ENCODE data around the gene HIGD2A.

Gene HIGD2A

GRCh38 chr5:176387384-176387925, 1.1 kb upstream of the HIGD2A start:
- H3K4me3 ChIP-seq (replicated peaks; ENCODE audit: low read depth, low read length), result peak overlapping the region; percentile 85
- TF ChIP-seq CTCF (IDR thresholded peaks at IDR 0.05; ENCODE audit: low read depth, low read length, missing control alignments), result no peak
- DNase-seq (ENCODE audit: extremely low read depth, low read depth), result no peak

- no peak for TF ChIP-seq CTCF (IDR thresholded peaks at IDR 0.05; ENCODE audit: low read depth, low read length, missing control alignments)
- DNase-seq (ENCODE audit: extremely low read depth, low read depth), result no peak
- H3K4me3 ChIP-seq (replicated peaks; ENCODE audit: low read depth, low read length), result peak overlapping the region; percentile 85
Observed at GRCh38 chr5:176388003-176388443, 528 bp upstream of the HIGD2A start.

- no peak for TF ChIP-seq CTCF (IDR thresholded peaks at IDR 0.05; ENCODE audit: low read depth, low read length, missing control alignments)
- no peak for DNase-seq (ENCODE audit: extremely low read depth, low read depth)
- H3K4me3 ChIP-seq (replicated peaks; ENCODE audit: low read depth, low read length), result peak overlapping the region; percentile 85
Observed at GRCh38 chr5:176389135-176390123, 878 bp downstream of the HIGD2A start.

GRCh38 chr5:176391479-176391878, 2.9 kb downstream of the HIGD2A start:
- TF ChIP-seq CTCF (IDR thresholded peaks at IDR 0.05; ENCODE audit: low read depth, low read length, missing control alignments), result no peak
- no peak for DNase-seq (ENCODE audit: extremely low read depth, low read depth)
- H3K4me3 ChIP-seq (replicated peaks; ENCODE audit: low read depth, low read length), result no peak overlapping the region

- no peak for DNase-seq (ENCODE audit: extremely low read depth, low read depth)
- TF ChIP-seq CTCF (IDR thresholded peaks at IDR 0.05; ENCODE audit: low read depth, low read length, missing control alignments), result no peak
- no peak overlapping the region for H3K4me3 ChIP-seq (replicated peaks; ENCODE audit: low read depth, low read length)
Observed at GRCh38 chr5:176391999-176392398, 3.4 kb downstream of the HIGD2A start.

GRCh38 chr5:176392526-176392925, 4.0 kb downstream of the HIGD2A start:
- DNase-seq (ENCODE audit: extremely low read depth, low read depth), result no peak
- TF ChIP-seq CTCF (IDR thresholded peaks at IDR 0.05; ENCODE audit: low read depth, low read length, missing control alignments), result no peak
- no peak overlapping the region for H3K4me3 ChIP-seq (replicated peaks; ENCODE audit: low read depth, low read length)
